GM19043 (cell line): ENCODE data around the gene DRAM1.
"Not testable (repeated sequence)": the region's sequence is repeated elsewhere in the genome, so short reads cannot be mapped to it uniquely, and the experiment has no call there.

Experiments used
- ATAC-seq: cut with Tn5 transposase; IDR thresholded peaks from one replicate; pipeline ENCODE4 v1.9.1; 2021; ENCODE audit warnings: low read depth; ENCODE audit not compliant: unreplicated experiment

Gene DRAM1

GRCh38 chr12:101858361-101858760 is 19.0 kb upstream of the DRAM1 start:
- no peak for ATAC-seq

- peak; percentile 39 for ATAC-seq
Observed at GRCh38 chr12:101859664-101860607, 17.4 kb upstream of the DRAM1 start.

- not testable (repeated sequence) for ATAC-seq
Observed at GRCh38 chr12:101861688-101862087, 15.7 kb upstream of the DRAM1 start.

GRCh38 chr12:101862245-101862644 is 15.1 kb upstream of the DRAM1 start:
- no peak for ATAC-seq

GRCh38 chr12:101863981-101864380 is 13.4 kb upstream of the DRAM1 start:
- ATAC-seq: no peak

- ATAC-seq: no peak
Observed at GRCh38 chr12:101866615-101867373, 10.6 kb upstream of the DRAM1 start.

- ATAC-seq: not testable (repeated sequence)
Observed at GRCh38 chr12:101867619-101868018, 9.8 kb upstream of the DRAM1 start.

- ATAC-seq: no peak
Observed at GRCh38 chr12:101870925-101871324, 6.5 kb upstream of the DRAM1 start.

- ATAC-seq: no peak
Observed at GRCh38 chr12:101875162-101875561, 2.2 kb upstream of the DRAM1 start.

GRCh38 chr12:101876322-101876860 is 989 bp upstream of the DRAM1 start:
- ATAC-seq: no peak

- ATAC-seq: peak; percentile 13
Observed at GRCh38 chr12:101877806-101878242, 444 bp downstream of the DRAM1 start.

GRCh38 chr12:101878243-101878821 is 952 bp downstream of the DRAM1 start:
- ATAC-seq: peak; percentile 8

- no peak for ATAC-seq
Observed at GRCh38 chr12:101880769-101881168, 3.4 kb downstream of the DRAM1 start.

GRCh38 chr12:101881228-101881627 is 3.8 kb downstream of the DRAM1 start:
- ATAC-seq: no peak

GRCh38 chr12:101884174-101884573 is 6.8 kb downstream of the DRAM1 start:
- no peak for ATAC-seq

- not testable (repeated sequence) for ATAC-seq
Observed at GRCh38 chr12:101884781-101885340, 7.5 kb downstream of the DRAM1 start.

GRCh38 chr12:101885912-101886561 is 8.7 kb downstream of the DRAM1 start:
- ATAC-seq: peak; percentile 76

- no peak for ATAC-seq
Observed at GRCh38 chr12:101889211-101889752, 11.9 kb downstream of the DRAM1 start.

GRCh38 chr12:101891462-101891971 is 14.1 kb downstream of the DRAM1 start:
- ATAC-seq: peak; percentile 87
